ENCODE measurements around the gene NME5.
"Not testable (repeated sequence)": the region's sequence is repeated elsewhere in the genome, so short reads cannot be mapped to it uniquely, and the experiment has no call there.

The NME5 gene

DNA sequence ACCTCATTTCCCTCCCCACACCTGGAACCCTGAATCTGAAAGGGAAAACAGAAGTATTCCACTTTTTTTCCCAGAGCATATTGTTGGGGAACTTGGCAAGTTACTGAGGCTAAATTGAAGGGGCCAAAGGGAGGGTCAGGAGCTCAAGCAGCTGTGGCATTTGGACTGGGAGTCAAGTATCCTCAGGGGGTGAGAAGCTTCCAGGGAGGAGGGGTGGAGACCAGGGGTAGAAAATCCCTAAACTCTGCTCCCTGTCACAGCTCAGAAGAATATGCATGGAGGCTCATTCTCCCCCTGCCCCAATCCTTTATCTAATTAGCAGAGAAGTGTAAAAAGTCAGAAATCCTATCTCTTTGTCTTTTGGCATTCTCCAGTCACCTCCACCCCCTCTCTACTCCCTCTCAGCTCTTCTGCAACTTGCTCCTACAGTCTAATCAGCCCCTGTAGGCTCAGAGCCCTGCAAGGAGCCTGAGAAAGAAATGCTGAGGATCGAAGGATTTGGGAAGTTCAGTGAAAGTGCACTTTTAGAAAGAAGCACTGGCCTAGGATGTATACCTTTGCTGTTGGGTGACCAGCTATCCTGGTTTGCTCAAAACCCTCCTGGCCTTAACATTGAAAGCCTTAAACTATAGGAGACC, 61.1 kb downstream of the NME5 start:
- DNase-seq (ENCODE audit: low read depth in 2 of 2) = no peak

DNA sequence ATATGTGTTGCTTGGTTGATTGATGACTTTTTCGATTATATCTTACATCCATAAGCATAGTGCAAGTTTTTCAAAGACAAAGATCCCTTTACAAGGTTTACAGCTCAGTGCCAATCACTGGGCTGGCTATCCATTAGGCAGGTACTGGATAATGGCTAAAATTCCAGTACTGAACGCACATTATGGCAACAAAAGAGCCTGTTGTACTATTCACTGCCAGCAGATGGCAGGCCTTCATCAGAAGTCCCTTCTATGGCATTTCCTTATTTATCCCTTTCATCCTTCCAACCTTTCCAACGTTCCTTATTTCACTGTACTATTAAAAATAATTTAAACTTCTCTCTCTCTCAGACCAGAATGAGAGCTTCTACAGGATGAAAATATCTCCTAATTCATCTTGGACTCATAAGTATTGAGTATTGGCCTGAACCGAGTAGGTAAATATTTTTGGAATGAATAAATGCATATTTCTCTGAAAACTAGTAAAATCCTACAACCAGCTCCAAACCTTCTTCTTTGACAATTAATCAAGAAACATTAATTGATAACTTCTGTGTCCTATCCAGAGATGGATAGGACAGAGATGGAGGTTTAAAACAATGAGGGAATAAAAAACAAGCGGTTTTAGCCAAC, 62.0 kb downstream of the NME5 start:
- peak; percentile 8 to 17 for DNase-seq (ENCODE audit: low read depth in 2 of 2)

DNA sequence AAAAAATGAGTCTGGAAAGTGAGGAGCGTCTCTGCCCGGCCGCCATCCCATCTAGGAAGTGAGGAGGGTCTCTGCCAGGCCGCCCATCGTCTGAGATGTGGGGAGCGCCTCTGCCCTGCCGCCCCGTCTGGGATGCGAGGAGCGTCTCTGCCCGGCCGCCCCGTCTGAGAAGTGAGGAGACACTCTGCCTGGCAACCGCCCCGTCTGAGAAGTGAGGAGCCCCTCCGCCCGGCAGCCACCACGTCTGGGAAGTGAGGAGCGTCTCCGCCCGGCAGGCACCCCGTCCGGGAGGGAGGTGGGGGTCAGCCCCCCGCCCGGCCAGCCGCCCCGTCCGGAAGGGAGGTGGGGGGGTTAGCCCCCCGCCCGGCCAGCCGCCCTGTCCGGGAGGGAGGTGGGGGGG, 69.2 kb downstream of the NME5 start:
- DNase-seq (ENCODE audit: low read depth in 2 of 2) = not testable (repeated sequence)

DNA sequence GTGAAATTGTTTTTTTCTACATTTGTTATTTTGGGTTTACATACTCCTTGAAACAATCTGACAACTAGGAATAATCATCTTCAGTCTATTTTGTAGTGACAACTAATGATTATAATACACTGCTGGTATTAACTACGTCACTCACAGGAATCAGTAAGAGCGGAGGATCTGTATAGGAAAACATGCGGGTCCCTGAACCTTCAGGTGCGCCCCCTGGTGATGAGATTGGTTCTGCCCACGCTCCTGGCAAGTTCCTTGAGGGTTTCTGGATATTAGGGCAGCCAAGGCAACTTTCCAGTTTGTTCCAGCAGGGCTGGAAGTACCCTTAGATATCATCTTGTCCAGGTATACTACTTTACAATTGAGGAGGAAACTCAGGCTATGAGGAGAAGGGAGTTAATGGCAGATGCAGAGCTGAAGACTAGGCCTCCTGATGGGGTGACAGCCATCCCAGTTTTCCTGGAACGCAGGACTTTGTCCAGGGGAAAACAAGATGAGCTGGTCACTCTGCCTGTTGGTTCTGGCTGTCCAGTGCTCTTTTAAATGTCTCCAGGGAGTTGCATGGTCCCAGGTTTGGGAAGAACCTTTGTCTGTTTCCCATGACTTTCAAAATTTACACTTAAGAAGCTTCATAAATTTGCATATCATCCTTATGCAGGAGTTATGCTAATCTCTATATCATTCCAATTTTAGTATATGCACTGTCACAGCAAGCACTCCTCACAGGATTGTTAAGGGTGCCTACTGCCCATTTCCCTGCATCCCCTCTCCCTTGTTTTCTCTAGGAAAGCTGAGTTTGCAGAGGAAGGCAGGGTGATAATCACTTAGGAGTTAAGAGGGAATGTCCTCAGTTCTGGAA, 70.3 kb downstream of the NME5 start:
- peak; percentile 35 to 55 for DNase-seq (ENCODE audit: low read depth in 2 of 2)

DNA sequence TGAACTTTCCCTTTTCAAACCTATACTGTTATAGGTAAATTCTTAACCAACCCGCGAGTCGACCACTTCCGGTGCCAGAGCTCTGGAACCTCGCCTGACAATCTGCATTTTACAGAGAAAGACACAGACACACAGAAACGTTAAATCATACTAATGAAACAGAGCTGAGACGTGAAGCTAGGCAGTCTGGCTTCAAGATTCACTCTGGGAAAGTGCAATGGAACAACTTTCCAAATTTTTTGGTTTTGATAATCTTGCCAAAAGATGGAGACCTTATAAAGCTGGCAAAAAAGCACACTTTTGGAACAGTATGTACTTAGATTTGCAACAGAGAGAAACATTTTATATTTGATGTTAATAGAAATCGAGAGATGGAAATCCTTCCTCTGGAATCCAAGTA, 71.3 kb downstream of the NME5 start:
- no peak for DNase-seq (ENCODE audit: low read depth in 2 of 2)

Data from stimulated activated CD4-positive, alpha-beta T cell treated with anti-CD3 and anti-CD28 coated beads, Interleukin-1b, Interleukin-23, amount 100 ng/mL, for 1 hour (primary cell).